GM23338 (cell line): ENCODE results near the gene ATPAF1.
"Not testable (repeated sequence)": the region's sequence is repeated elsewhere in the genome, so short reads cannot be mapped to it uniquely, and the experiment has no call there.

Experiments
- CREB1 ChIP-seq: fragments of 250-450 bp; sonication (Bioruptor Pico); IDR thresholded peaks from 2 replicates; pipeline ENCODE4 v1.5.0; 2020; ENCODE audit warnings: low read depth, mild to moderate bottlenecking, moderate library complexity
- EZH2 ChIP-seq: fragments of 200-600 bp; sonication (generic); IDR thresholded peaks from one replicate; pipeline ENCODE4 v1.8.0; 2017; ENCODE audit warnings: antibody characterized with exemption, mild to moderate bottlenecking, low read depth; ENCODE audit not compliant: unreplicated experiment
- EZH2phosphoT487 ChIP-seq: fragments of 200-600 bp; sonication (generic); IDR thresholded peaks from one replicate; pipeline ENCODE4 v1.8.1; 2018; ENCODE audit warnings: antibody characterized with exemption; ENCODE audit not compliant: unreplicated experiment
- JUNB ChIP-seq: IDR thresholded peaks from one replicate; pipeline ENCODE4 v1.6.1; 2016; ENCODE audit warnings: antibody characterized with exemption; ENCODE audit not compliant: unreplicated experiment
- NANOG ChIP-seq: IDR thresholded peaks from 2 replicates; pipeline ENCODE4 v1.6.1; 2016; ENCODE audit warnings: antibody characterized with exemption, borderline replicate concordance
- POLR2AphosphoS5 ChIP-seq: IDR thresholded peaks from 2 replicates; pipeline ENCODE4 v1.6.1; 2016; ENCODE audit warnings: antibody characterized with exemption, low read depth
- ZNF114 ChIP-seq: fragments of 250-450 bp; sonication (Bioruptor Pico); IDR thresholded peaks from 2 replicates; pipeline ENCODE4 v1.5.0; 2020; ENCODE audit warnings: mild to moderate bottlenecking, moderate library complexity
- ZNF331 ChIP-seq: fragments of 250-450 bp; sonication (Bioruptor Pico); IDR thresholded peaks from 2 replicates; pipeline ENCODE4 v1.5.0; 2020; ENCODE audit warnings: low read depth, mild to moderate bottlenecking, moderate library complexity
- TF ChIP-seq, protein P1 (sequence below), 2 experiments: fragments of 200-600 bp in 1 of 2; sonication (generic) in 1 of 2; conservative IDR thresholded peaks; 2 replicates each; pipeline versions ENCODE4 v1.5.1 to v1.6.1; 2016 to 2017; ENCODE audit warnings: antibody characterized with exemption in 2 of 2, low read depth in 2 of 2, mild to moderate bottlenecking in 2 of 2, moderate library complexity in 1 of 2
- TF ChIP-seq, protein P2 (sequence below): IDR thresholded peaks from 2 replicates; pipeline ENCODE4 v1.6.1; 2016; ENCODE audit warnings: antibody characterized with exemption
- TF ChIP-seq, protein P3 (sequence below): IDR thresholded peaks from one replicate; pipeline ENCODE4 v1.6.1; 2018; ENCODE audit warnings: antibody characterized with exemption; ENCODE audit not compliant: unreplicated experiment

DNA sequence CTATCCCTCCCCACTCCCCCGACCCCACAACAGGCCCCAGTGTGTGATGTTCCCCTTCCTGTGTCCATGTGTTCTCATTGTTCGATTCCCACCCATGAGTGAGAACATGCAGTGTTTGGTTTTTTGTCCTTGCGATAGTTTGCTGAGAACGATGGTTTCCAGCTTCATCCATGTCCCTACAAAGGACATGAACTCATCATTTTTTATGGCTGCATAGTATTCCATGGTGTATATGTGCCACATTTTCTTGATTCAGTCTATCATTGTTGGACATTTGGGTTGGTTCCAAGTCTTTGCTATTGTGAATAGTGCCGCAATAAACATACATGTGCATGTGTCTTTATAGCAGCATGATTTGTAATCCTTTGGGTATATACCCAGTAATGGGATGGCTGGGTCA is 5.2 kb downstream of the ATPAF1 start:
- not testable (repeated sequence) for TF ChIP-seq JUNB; EZH2; POLR2AphosphoS5; EZH2phosphoT487; NANOG; CREB1 (CRISPR knock-in tag); ZNF331; ZNF114 (CRISPR knock-in tag)
- TF ChIP-seq, protein P1, sequence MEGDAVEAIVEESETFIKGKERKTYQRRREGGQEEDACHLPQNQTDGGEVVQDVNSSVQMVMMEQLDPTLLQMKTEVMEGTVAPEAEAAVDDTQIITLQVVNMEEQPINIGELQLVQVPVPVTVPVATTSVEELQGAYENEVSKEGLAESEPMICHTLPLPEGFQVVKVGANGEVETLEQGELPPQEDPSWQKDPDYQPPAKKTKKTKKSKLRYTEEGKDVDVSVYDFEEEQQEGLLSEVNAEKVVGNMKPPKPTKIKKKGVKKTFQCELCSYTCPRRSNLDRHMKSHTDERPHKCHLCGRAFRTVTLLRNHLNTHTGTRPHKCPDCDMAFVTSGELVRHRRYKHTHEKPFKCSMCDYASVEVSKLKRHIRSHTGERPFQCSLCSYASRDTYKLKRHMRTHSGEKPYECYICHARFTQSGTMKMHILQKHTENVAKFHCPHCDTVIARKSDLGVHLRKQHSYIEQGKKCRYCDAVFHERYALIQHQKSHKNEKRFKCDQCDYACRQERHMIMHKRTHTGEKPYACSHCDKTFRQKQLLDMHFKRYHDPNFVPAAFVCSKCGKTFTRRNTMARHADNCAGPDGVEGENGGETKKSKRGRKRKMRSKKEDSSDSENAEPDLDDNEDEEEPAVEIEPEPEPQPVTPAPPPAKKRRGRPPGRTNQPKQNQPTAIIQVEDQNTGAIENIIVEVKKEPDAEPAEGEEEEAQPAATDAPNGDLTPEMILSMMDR (conservative IDR thresholded peaks at IDR 0.05; ENCODE audit: low read depth in 2 of 2) = not testable (repeated sequence)
- TF ChIP-seq, protein P2, sequence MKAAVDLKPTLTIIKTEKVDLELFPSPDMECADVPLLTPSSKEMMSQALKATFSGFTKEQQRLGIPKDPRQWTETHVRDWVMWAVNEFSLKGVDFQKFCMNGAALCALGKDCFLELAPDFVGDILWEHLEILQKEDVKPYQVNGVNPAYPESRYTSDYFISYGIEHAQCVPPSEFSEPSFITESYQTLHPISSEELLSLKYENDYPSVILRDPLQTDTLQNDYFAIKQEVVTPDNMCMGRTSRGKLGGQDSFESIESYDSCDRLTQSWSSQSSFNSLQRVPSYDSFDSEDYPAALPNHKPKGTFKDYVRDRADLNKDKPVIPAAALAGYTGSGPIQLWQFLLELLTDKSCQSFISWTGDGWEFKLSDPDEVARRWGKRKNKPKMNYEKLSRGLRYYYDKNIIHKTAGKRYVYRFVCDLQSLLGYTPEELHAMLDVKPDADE = not testable (repeated sequence)
- TF ChIP-seq, protein P3, sequence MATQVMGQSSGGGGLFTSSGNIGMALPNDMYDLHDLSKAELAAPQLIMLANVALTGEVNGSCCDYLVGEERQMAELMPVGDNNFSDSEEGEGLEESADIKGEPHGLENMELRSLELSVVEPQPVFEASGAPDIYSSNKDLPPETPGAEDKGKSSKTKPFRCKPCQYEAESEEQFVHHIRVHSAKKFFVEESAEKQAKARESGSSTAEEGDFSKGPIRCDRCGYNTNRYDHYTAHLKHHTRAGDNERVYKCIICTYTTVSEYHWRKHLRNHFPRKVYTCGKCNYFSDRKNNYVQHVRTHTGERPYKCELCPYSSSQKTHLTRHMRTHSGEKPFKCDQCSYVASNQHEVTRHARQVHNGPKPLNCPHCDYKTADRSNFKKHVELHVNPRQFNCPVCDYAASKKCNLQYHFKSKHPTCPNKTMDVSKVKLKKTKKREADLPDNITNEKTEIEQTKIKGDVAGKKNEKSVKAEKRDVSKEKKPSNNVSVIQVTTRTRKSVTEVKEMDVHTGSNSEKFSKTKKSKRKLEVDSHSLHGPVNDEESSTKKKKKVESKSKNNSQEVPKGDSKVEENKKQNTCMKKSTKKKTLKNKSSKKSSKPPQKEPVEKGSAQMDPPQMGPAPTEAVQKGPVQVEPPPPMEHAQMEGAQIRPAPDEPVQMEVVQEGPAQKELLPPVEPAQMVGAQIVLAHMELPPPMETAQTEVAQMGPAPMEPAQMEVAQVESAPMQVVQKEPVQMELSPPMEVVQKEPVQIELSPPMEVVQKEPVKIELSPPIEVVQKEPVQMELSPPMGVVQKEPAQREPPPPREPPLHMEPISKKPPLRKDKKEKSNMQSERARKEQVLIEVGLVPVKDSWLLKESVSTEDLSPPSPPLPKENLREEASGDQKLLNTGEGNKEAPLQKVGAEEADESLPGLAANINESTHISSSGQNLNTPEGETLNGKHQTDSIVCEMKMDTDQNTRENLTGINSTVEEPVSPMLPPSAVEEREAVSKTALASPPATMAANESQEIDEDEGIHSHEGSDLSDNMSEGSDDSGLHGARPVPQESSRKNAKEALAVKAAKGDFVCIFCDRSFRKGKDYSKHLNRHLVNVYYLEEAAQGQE = not testable (repeated sequence)
